Thymus (tissue), 11 donors: Measurements from ENCODE around the gene MAPK12. TPM values are rescaled to one million over a fixed set of nuclear protein-coding genes. Genes with fewer than 3 reads are reported as not detected.

Experiments
- DNase-seq, 9 donors: peaks; one replicate each; pipeline ENCODE4 v3.0.0-alpha.2; 2013; ENCODE audit warnings: low spot score in 9 of 9, low read depth in 6 of 9, missing footprints in 1 of 9
- H3K27ac ChIP-seq, 2 donors: one replicate each; pipeline ENCODE4 v1.5.1; 2013; ENCODE audit warnings: control low read depth in 1 of 2, low read depth in 1 of 2, low read length in 1 of 2, mild to moderate bottlenecking in 1 of 2, moderate library complexity in 1 of 2
- H3K27me3 ChIP-seq, 2 donors: one replicate each; pipeline ENCODE4 v1.5.1; 2013; ENCODE audit warnings: low read length in 1 of 2; ENCODE audit not compliant: control insufficient read depth in 2 of 2, insufficient read depth in 1 of 2
- H3K36me3 ChIP-seq, 2 donors: one replicate each; pipeline ENCODE4 v1.5.1; 2013; ENCODE audit warnings: low read length in 1 of 2, mild to moderate bottlenecking in 1 of 2, moderate library complexity in 1 of 2; ENCODE audit not compliant: control insufficient read depth in 2 of 2, insufficient read depth in 2 of 2
- H3K4me1 ChIP-seq, 2 donors: one replicate each; pipeline ENCODE4 v1.5.1; 2013; ENCODE audit warnings: low read length in 2 of 2; ENCODE audit not compliant: control insufficient read depth in 2 of 2, insufficient read depth in 2 of 2
- H3K4me3 ChIP-seq, 2 donors: one replicate each; pipeline ENCODE4 v1.5.1; 2013; ENCODE audit warnings: low read length in 2 of 2, control low read depth in 1 of 2, mild to moderate bottlenecking in 1 of 2
- H3K9me3 ChIP-seq, 2 donors: one replicate each; pipeline ENCODE4 v1.5.1; 2013; ENCODE audit warnings: low read length in 1 of 2, mild to moderate bottlenecking in 1 of 2; ENCODE audit not compliant: control insufficient read depth in 2 of 2, insufficient read depth in 1 of 2
- WGBS: extraction: QIAGEN DNeasy Blood & Tissue Kit; methylation state at CpG from one replicate; pipeline ENCODE4 v1.1.7; 2013; 5-methylcytosine and 5-hydroxymethylcytosine counted together
- polyA plus RNA-seq: library from polyadenylated mRNA; stranded (reverse); fragments of 200-250 nt; gene quantifications from one replicate; pipeline ENCODE4 v1.2.3, GENCODE V29; 2013
- total RNA-seq: library from RNA; stranded (reverse); fragments of 120-200 nt; gene quantifications from one replicate; pipeline ENCODE4 v1.2.4, GENCODE V29; 2013
- donor health status: healthy.

MAPK12 gene
- total and polyA plus RNA-seq, 2 donors = 2.2 to 8.2 TPM

DNA sequence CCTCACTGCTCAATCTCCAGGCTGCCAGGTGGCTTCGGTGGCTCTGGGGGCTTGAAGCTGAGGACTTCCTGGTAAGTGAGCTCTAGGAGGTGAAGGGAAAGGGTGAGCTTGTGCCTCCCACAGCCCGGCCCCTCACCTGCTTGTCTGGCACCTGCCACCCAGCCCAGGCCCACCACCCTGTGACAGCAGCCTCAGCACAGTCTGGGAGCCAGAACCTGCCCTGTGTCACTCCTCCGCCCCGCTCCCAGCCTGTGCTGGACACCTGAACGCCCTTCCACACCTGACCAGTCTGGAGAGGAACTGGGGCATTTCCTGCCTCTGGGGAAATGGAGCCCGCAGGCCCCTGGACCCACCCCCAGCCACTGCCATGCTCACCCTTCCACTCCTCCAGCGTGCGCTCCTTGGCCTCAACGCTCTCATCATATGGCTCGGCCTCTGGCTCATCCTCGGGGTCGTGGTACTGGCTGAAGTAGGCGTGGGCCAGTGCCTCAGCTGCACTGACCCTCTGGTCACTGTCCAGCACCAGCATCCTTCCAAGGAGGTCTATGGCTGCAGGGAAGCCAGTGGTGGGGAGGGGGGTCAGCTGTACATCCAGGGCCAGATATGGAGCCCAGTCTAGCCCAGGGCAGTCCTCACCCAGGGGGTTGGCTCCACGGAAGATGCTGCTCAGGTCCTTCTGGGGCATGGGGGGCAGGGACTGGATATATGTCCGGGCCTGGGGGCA lies 3.6 kb upstream of the MAPK12 start:
- Histone ChIP-seq H3K4me3 (no peak overlapping the region), H3K36me3 (no peaks in the 10 kb centered on the region), H3K27me3 (peaks cover 68 to 96% of the 10 kb centered on the region in 2 donors), H3K9me3 (peaks cover 4 to 6% of the 10 kb centered on the region in 2 donors), H3K4me1 (peaks cover 0 to 10% of the 10 kb centered on the region in 2 donors), H3K27ac (no peak overlapping the region)
- no peak for DNase-seq
- 92% methylated on average over 15 of the region's 15 CpGs for WGBS

DNA sequence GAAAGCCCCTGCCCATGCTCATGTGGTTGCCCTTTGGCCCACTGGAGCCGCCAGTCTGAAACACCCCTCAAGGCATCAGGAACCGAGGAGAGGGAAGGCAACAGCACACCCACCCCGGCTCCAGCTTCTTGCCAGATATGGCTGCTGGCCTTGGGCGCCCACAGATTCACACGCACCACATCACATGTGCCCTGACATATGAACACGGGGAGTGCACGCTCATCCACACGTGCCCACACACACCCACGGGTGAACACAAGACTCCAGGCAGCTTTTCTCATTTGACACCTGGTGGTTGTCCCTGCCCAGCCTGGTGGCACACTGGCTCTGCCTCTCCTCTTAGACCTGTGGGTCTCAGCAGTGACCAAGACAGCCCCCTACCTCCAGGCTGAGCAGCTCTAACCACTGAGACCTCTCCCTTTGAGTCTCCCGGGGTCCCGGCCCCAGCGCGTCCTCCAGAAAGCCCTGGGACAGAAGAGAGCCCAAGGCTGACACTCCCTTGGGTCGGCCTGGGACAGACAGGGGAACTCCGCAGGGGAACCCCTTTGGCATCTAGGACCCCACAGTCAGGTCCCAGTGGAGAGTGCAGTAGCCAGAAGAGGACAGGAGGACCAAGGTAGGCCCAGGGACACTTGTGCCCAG lies 2.7 kb upstream of the MAPK12 start:
- Histone ChIP-seq H3K4me1 (peaks cover 0 to 3% of the 10 kb centered on the region in 2 donors), H3K4me3 (no peak overlapping the region), H3K36me3 (no peaks in the 10 kb centered on the region), H3K9me3 (peaks cover 4 to 6% of the 10 kb centered on the region in 2 donors), H3K27me3 (peaks cover 68 to 95% of the 10 kb centered on the region in 2 donors), H3K27ac (no peak overlapping the region)
- no peak for DNase-seq
- WGBS = 95% methylated on average over 15 of the region's 15 CpGs

DNA sequence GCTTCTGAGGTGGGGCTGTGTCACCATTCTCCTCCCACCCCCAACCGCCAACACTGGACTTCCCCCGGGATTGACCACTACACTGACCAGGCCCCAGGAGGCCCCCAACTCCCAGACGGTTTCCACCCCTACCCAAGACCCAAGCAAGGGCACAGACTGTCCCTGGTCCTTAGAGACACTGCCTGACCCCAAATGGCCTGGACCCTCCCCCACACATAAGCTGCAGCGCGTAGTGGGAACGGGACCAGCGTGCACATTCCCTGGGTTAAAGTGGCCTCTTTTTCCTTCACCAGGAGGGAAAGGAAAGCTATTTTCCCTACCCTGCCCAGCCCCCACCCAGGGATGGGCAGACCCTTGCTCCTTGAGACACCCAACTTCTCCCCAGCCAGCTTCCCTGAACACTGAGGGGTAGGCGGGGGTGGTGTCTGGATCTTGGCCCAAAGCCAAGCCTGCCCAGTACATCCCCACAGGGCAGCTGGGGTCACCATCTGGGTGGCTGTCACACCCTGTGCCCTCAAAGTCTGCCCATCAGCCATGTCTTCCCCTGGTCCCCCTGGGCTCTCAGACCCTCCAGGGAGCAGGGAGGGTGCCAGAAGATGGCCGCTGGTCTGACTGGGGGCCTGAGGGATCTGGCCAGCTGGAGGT lies 1.6 kb upstream of the MAPK12 start:
- no peak for DNase-seq
- Histone ChIP-seq H3K4me1 (peaks cover 0 to 2% of the 10 kb centered on the region in 2 donors), H3K27me3 (peaks cover 62 to 94% of the 10 kb centered on the region in 2 donors), H3K36me3 (no peaks in the 10 kb centered on the region), H3K27ac (no peak overlapping the region), H3K4me3 (no peak overlapping the region), H3K9me3 (peaks cover 3 to 6% of the 10 kb centered on the region in 2 donors)
- WGBS = 86% methylated on average over 9 of the region's 9 CpGs

DNA sequence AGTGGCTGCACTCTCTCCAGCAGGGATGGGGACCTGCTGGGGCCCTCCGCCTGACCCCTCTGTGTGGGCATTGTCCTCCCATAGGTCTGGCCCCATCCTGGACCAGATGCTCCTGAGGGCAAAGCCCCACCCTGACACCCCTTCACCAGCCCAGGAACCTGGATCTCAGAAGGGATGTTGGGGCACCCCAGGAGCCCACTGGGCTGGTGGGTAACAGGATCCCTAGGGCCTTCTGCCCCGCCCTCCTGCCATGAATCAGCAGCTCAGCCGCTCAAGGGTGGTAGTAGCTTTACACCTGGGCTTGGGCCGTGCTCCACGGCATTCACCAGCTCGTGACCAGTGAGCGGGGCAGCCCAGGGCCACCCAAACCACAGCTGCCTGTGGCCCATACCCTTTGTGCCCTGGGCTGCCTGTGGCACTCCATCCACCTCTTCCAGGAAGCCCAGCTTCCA lies 1.0 kb upstream of the MAPK12 start:
- peaks cover 56 to 88% of the 10 kb centered on the region in 2 donors for H3K27me3 ChIP-seq
- 25% methylated on average over 7 of the region's 7 CpGs for WGBS
- no peaks in the 10 kb centered on the region for H3K36me3 ChIP-seq
- H3K9me3 ChIP-seq = peaks cover 0 to 6% of the 10 kb centered on the region in 2 donors
- H3K4me1 ChIP-seq = no peaks in the 10 kb centered on the region
- H3K27ac ChIP-seq = no peak overlapping the region
- no peak overlapping the region for H3K4me3 ChIP-seq
- no peak for DNase-seq

DNA sequence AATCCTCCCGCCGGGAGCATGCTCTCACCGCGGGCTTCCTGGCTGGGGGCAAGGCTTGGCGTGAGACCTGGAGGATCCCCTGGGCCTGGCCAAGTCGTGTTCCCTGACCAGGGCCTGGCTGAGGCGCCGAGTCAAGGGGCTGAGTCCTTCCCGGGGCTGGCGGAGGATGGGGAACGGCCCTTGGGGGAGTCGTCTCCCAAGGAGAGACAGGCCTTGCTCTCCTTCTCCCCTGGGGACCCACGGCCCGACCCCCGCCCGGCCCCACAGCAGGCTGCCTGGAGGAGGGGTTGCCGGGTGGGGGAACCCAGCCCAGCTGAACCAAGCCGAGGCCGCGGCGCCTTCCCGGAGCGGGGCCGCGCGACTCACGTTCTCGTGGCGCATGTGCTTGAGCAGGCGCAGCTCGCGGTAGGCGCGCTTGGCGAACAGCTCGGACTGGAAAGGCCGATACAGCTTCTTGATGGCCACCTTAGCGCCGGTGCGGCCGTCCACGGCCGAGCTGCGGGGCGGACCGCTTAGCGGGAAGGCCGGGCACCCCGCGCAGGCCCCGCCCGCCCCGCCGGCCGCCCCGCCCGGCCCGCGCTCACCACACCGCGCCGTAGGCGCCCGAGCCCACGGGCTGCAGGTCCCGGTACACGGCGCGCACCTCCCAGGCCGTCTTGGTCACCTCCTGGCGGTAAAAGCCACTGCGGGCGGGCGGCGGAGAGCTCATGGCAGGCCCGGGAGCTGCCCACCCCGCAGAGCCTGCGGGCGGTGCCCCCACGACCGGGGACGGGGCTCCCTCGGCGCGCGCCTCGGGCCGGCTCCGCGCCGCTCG lies 475 bp downstream of the MAPK12 start:
- Histone ChIP-seq H3K27me3 (peaks cover 52 to 77% of the 10 kb centered on the region in 2 donors), H3K27ac (no peak overlapping the region), H3K36me3 (no peaks in the 10 kb centered on the region), H3K4me1 (no peaks in the 10 kb centered on the region), H3K4me3 (peak overlapping the region in 1 of 2 donors; percentile 37), H3K9me3 (no peaks in the 10 kb centered on the region)
- WGBS = 2% methylated on average over 92 of the region's 92 CpGs
- no peak for DNase-seq

DNA sequence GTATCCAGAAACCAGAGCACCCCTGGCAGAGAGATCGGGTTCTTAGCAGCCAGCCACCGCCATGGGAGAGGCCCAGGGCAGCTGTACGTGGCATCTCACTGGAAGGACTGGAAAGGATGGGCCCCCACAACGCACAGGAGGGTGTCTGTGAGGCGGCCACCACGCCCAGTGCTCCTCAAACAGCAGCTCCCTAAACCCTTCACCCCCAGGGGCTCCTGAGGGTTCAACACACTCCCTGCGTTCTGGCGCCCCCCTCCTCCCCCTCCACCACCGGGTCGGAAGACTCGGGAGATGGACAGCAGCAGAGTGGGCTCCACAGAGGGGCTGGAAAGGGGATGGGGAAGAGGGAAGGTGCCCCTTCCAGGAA lies 1.1 kb downstream of the MAPK12 start:
- Histone ChIP-seq H3K4me3 (no peak overlapping the region), H3K4me1 (no peaks in the 10 kb centered on the region), H3K27ac (no peak overlapping the region), H3K27me3 (peaks cover 52 to 72% of the 10 kb centered on the region in 2 donors), H3K9me3 (no peaks in the 10 kb centered on the region), H3K36me3 (no peaks in the 10 kb centered on the region)
- 51% methylated on average over 11 of the region's 11 CpGs for WGBS
- DNase-seq = no peak

DNA sequence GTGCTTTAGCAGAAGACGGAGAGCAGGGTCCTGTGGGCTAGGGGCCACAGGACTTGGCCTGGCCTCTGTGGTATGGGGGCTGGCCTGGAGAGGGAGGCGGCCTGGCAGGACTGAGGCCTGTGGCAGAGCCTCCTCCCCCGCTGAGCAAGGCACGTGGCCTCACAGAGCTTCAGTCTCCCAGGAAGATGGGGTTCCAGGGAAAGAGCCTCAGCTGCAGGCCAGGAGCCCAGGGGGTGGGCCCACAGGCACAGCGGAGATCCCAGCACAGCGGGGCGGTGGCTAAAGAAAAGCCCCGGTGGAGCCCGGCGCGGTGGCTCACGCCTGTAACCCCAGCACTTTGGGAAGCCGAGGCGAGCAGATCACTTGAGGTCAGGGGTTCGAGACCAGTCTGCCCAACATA lies 2.2 kb downstream of the MAPK12 start:
- Histone ChIP-seq H3K27ac (no peak overlapping the region), H3K36me3 (no peaks in the 10 kb centered on the region), H3K9me3 (no peaks in the 10 kb centered on the region), H3K4me3 (no peak overlapping the region), H3K27me3 (peaks cover 52 to 61% of the 10 kb centered on the region in 2 donors), H3K4me1 (no peaks in the 10 kb centered on the region)
- WGBS = 97% methylated on average over 15 of the region's 15 CpGs
- no peak for DNase-seq

DNA sequence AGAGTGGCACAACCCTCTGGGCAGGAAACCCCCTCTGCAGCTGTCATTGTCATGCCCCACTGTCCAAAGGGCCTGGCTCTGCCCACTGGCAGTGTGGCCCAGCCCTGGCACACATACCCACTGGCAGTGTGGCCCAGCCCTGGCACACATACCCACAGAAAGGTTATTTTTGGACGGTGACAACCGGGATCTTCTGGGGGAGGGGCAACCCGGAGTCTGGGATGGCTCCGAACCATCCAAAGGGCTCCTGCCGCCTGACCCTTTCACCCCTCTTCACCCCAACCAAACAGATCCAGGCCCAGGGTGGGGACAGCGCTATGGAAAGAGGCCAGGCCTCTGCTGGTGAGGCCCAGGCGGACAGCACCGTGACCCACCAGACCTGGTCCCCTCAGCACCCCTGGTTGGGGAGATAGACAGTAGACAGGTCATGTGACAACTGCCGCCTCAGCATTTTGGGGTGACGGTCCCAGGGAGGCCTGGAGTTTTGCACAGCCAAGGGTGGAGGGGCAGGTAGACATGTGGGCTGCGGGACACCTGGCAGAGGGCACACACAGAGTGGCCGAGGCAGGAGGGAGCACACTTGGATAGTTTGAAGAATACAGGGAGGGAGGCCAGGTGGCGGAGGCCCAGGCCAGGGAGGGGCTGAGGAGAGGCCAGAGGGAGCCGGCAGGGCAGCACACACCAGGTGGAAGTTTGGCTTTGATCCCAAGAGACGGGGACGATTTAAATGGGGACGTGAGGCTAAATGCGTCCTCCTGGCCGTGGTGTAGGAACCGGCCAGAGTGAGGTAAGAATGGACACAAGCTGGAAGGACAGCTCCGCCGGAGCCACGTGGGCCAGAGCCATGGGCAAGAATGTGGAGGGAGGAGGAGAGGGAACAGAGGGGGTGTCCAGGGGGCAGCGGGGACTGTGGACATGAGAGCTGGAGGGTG lies 2.9 kb downstream of the MAPK12 start:
- Histone ChIP-seq H3K4me1 (no peaks in the 10 kb centered on the region), H3K4me3 (no peak overlapping the region), H3K36me3 (no peaks in the 10 kb centered on the region), H3K9me3 (no peaks in the 10 kb centered on the region), H3K27me3 (peaks cover 49 to 55% of the 10 kb centered on the region in 2 donors), H3K27ac (no peak overlapping the region)
- 95% methylated on average over 24 of the region's 24 CpGs for WGBS
- DNase-seq = no peak
